K562 (cell line): ENCODE results near the gene ZNF460. TPM values are rescaled to one million over a fixed set of nuclear protein-coding genes. Genes with fewer than 3 reads are reported as not detected.

ENCODE experiments used
- CBX1 ChIP-seq: sonication (generic); IDR thresholded peaks from 2 replicates; pipeline ENCODE4 v1.6.1; 2016; ENCODE audit warnings: antibody characterized with exemption, low read depth, mild to moderate bottlenecking
- CXXC5 ChIP-seq: fragments of 250-450 bp; sonication (Bioruptor Pico); IDR thresholded peaks from 2 replicates; pipeline ENCODE4 v1.8.0; 2022; ENCODE audit warnings: inconsistent platforms, mild to moderate bottlenecking, moderate library complexity
- DIDO1 ChIP-seq: fragments of 450-650 bp; IDR thresholded peaks from 2 replicates; pipeline ENCODE4 v1.6.1; 2016; ENCODE audit warnings: low read depth, missing biosample characterization, missing genetic modification characterization
- FOXK1 ChIP-seq: sonication (generic); formaldehyde crosslinking; IDR thresholded peaks from 2 replicates; pipeline ENCODE4 v1.8.0; 2022; ENCODE audit warnings: missing genetic modification reagents, mild to moderate bottlenecking, borderline replicate concordance
- HCFC1 ChIP-seq: IDR thresholded peaks from 2 replicates; pipeline ENCODE4 v1.6.1; 2012; ENCODE audit warnings: low read depth, low read length, improper control_type of control experiment
- HDAC1 ChIP-seq, 2 experiments: fragments of 450-650 bp; IDR thresholded peaks; 2 replicates each; pipeline ENCODE4 v1.6.1; 2016 to 2017; ENCODE audit warnings: inconsistent platforms in 1 of 2, mild to moderate bottlenecking in 1 of 2, moderate library complexity in 1 of 2
- HMG20B ChIP-seq: fragments of 250-450 bp; sonication (Bioruptor Pico); IDR thresholded peaks from 2 replicates; pipeline ENCODE4 v1.5.0; 2021; ENCODE audit warnings: mild to moderate bottlenecking
- JUN ChIP-seq, 2 experiments: sonication (generic) in 1 of 2; formaldehyde crosslinking in 1 of 2; IDR thresholded peaks; 2 replicates each; pipeline versions ENCODE4 v1.6.1 to v1.8.0; 2012 to 2022; ENCODE audit warnings: borderline replicate concordance in 2 of 2, mild to moderate bottlenecking in 2 of 2, improper control_type of control experiment in 1 of 2, low read depth in 1 of 2, low read length in 1 of 2, missing genetic modification reagents in 1 of 2
- KDM4B ChIP-seq, 2 experiments: fragments of 450-650 bp in 1 of 2; sonication (generic) in 1 of 2; IDR thresholded peaks; 2 replicates each; pipeline ENCODE4 v1.6.1; 2016 to 2017; ENCODE audit warnings: borderline replicate concordance in 2 of 2, antibody characterized with exemption in 1 of 2, low read depth in 1 of 2, mild to moderate bottlenecking in 1 of 2
- MEF2A ChIP-seq: IDR thresholded peaks from 2 replicates; pipeline ENCODE4 v1.6.1; 2011; ENCODE audit warnings: low read depth, mild to moderate bottlenecking, low read length, moderate library complexity; ENCODE audit not compliant: control insufficient read depth
- NFIC ChIP-seq: fragments of 450-650 bp; IDR thresholded peaks from 2 replicates; pipeline ENCODE4 v1.6.1; 2017; ENCODE audit warnings: mild to moderate bottlenecking, inconsistent platforms
- NFRKB ChIP-seq: fragments of 450-650 bp; IDR thresholded peaks from 2 replicates; pipeline ENCODE4 v1.6.1; 2016; ENCODE audit warnings: low read depth
- NR4A1 ChIP-seq, 2 experiments: fragments of 250-450 bp in 1 of 2; fragments of 450-650 bp in 1 of 2; sonication (Bioruptor Pico) in 1 of 2; IDR thresholded peaks; 2 replicates each; pipeline versions ENCODE4 v1.4.0 to v1.6.1; 2016 to 2020; ENCODE audit warnings: mild to moderate bottlenecking in 2 of 2, missing compliant biosample characterization in 1 of 2, missing genetic modification characterization in 1 of 2, moderate library complexity in 1 of 2
- NRF1 ChIP-seq, 2 experiments: fragments of 450-650 bp; IDR thresholded peaks in 1 of 2; conservative IDR thresholded peaks in 1 of 2; 2 replicates each; pipeline ENCODE4 v1.6.1; 2014; ENCODE audit warnings: mild to moderate bottlenecking in 2 of 2
- PBX2 ChIP-seq, 2 experiments: IDR thresholded peaks in 1 of 2; conservative IDR thresholded peaks in 1 of 2; 2 replicates each; pipeline ENCODE4 v1.6.1; 2016; ENCODE audit warnings: low read depth in 2 of 2, mild to moderate bottlenecking in 1 of 2, missing compliant biosample characterization in 1 of 2, missing genetic modification characterization in 1 of 2, moderate library complexity in 1 of 2
- POLR2A ChIP-seq: fragments of 450-650 bp; conservative IDR thresholded peaks from 2 replicates; pipeline ENCODE4 v1.6.1; 2016
- POLR2B ChIP-seq: fragments of 450-650 bp; IDR thresholded peaks from 2 replicates; pipeline ENCODE4 v1.6.1; 2018; ENCODE audit warnings: low read depth; ENCODE audit not compliant: partially characterized antibody
- RUNX1 ChIP-seq: sonication (generic); IDR thresholded peaks from 2 replicates; pipeline ENCODE4 v1.6.1; 2016; ENCODE audit warnings: antibody characterized with exemption, low read depth
- SAFB ChIP-seq: fragments of 200-400 bp; formaldehyde crosslinking; IDR thresholded peaks from 2 replicates; pipeline ENCODE4 v1.6.1; 2017; ENCODE audit warnings: low read depth, low read length, borderline replicate concordance
- TBL1XR1 ChIP-seq, 2 experiments: IDR thresholded peaks; 2 replicates each; pipeline ENCODE4 v1.6.1; 2012; ENCODE audit warnings: improper control_type of control experiment in 2 of 2, low read length in 2 of 2, mild to moderate bottlenecking in 1 of 2
- TOE1 ChIP-seq, 2 experiments: fragments of 450-650 bp in 1 of 2; sonication (generic) in 1 of 2; formaldehyde crosslinking in 1 of 2; IDR thresholded peaks; 2 replicates each; pipeline versions ENCODE4 v1.7.1 to v1.8.0; 2016 to 2022; ENCODE audit warnings: borderline replicate concordance in 2 of 2, mild to moderate bottlenecking in 2 of 2, antibody characterized with exemption in 1 of 2, inconsistent platforms in 1 of 2, low read depth in 1 of 2, missing genetic modification reagents in 1 of 2, moderate library complexity in 1 of 2
- ZBTB12 ChIP-seq: fragments of 250-450 bp; sonication (Bioruptor Pico); IDR thresholded peaks from 2 replicates; pipeline ENCODE4 v1.4.0; 2020
- polyA plus RNA-seq, 8 experiments: library from polyadenylated mRNA; depleted of rRNA in 4 of 8; stranded (reverse) in 5 of 8; unstranded in 3 of 8; fragments of >200 nt; fragmentation: Nextera tagmentation in 2 of 8; fragmentation: Illumina TruSeq in 1 of 8; extraction: Ambion mirVana in 2 of 8; extraction: Trizol in 1 of 8; gene quantifications; 2 replicates each; pipeline versions ENCODE4 v1.2.1 to v1.2.3, GENCODE V29; 2011 to 2014; ENCODE audit warnings: inconsistent platforms in 1 of 8, missing spikeins in 1 of 8
- total RNA-seq, 7 experiments: library from RNA; depleted of rRNA in 6 of 7; stranded (reverse); fragments of >200 nt in 6 of 7; fragmentation: Illumina TruSeq in 2 of 7; extraction: Trizol in 2 of 7; gene quantifications; 2 replicates each; pipeline versions ENCODE4 v1.2.1 to v1.2.3, GENCODE V29; 2011 to 2021; ENCODE audit warnings: low replicate concordance in 1 of 7

The ZNF460 gene
- total and polyA plus RNA-seq, 9 of the 15 experiments (the other 6 are each of a cell fraction or from before 2014, with no cell fraction given): 0.45 to 36.2 (median 16.6) TPM

- TF ChIP-seq SAFB (no peak), NFIC (peak; percentile 45; the same call in 1 of the 2 replicates), CXXC5 (CRISPR knock-in tag) (peak; percentile 93), HDAC1 (IDR thresholded peaks at IDR 0.05) (peak in 1 of 2 experiments; percentile 85; a peak in 2 of 4 replicates), FOXK1 (CRISPR knock-in tag) (no peak), ZBTB12 (peak; percentile 96), NRF1 (conservative IDR thresholded peaks at IDR 0.05 in 1 of 2, IDR thresholded peaks at IDR 0.05 in 1 of 2) (peak; percentile 79 to 82), NR4A1 (CRISPR knock-in tag; IDR thresholded peaks at IDR 0.05) (no peak), NR4A1 (tag; IDR thresholded peaks at IDR 0.05) (no peak), POLR2B (peak; percentile 66), MEF2A (no peak), PBX2 (CRISPR knock-in tag; IDR thresholded peaks at IDR 0.05; ENCODE audit: low read depth) (no peak), PBX2 (tag; conservative IDR thresholded peaks at IDR 0.05; ENCODE audit: low read depth) (peak; percentile 55; the same call in 1 of the 2 replicates), JUN (IDR thresholded peaks at IDR 0.05; ENCODE audit: borderline replicate concordance, low read depth, low read length) (peak; percentile 48; the same call in 1 of the 2 replicates), JUN (CRISPR knock-in tag; IDR thresholded peaks at IDR 0.05; ENCODE audit: borderline replicate concordance) (no peak), NFRKB (0 out of 2 replicates have a peak, but pooled peaks have one; percentile 47), CBX1 (peak; percentile 97), RUNX1 (no peak), POLR2A (peak; percentile 84), KDM4B (IDR thresholded peaks at IDR 0.05; ENCODE audit: borderline replicate concordance in 2 of 2, low read depth in 1 of 2) (peak in 1 of 2 experiments; percentile 93; a peak in 1 of 4 replicates), HCFC1 (peak; percentile 87), DIDO1 (tag) (peak; percentile 84), HMG20B (no peak), TBL1XR1 (IDR thresholded peaks at IDR 0.05; ENCODE audit: low read length in 2 of 2) (peak in 1 of 2 experiments; percentile 74; a peak in 1 of 4 replicates), TOE1 (IDR thresholded peaks at IDR 0.05; ENCODE audit: borderline replicate concordance) (peak; percentile 36; the same call in 1 of the 2 replicates), TOE1 (CRISPR knock-in tag; IDR thresholded peaks at IDR 0.05; ENCODE audit: borderline replicate concordance, low read depth) (no peak)
These were observed 39.8 kb upstream of the ZNF460 start, which contains the start of gene ZNF805 (continued) for GRCh38 chr19:57240311-57241090.
